ENCODE data around the gene HTR6.
A peak's percentile ranks its signal among the peaks of the same experiment; 100 is the strongest.

Gene HTR6

GRCh38 chr1:19658186-19658585, 6.5 kb upstream of the HTR6 start:
- no peak overlapping the region for H2AFZ ChIP-seq (ENCODE audit: low read depth, low read length)
- no peak overlapping the region for H4K91ac ChIP-seq (ENCODE audit: low read length)
- H2BK12ac ChIP-seq (ENCODE audit: low read length in 2 of 2) = no peak overlapping the region
- no peak overlapping the region for H3K9ac ChIP-seq (ENCODE audit: low read length)
- no peak overlapping the region for H3K14ac ChIP-seq (ENCODE audit: low read length in 2 of 2)
- no peak overlapping the region for H2AK5ac ChIP-seq (ENCODE audit: low read length, severe bottlenecking)
- peak overlapping the region in 1 of 2 experiments; percentile 25 for H3K4me3 ChIP-seq (ENCODE audit: insufficient read depth in 1 of 2, low read depth in 1 of 2, low read length in 2 of 2)
- H3K9me3 ChIP-seq (ENCODE audit: control insufficient read depth, low read length) = no peaks in the 10 kb centered on the region
- H3K4ac ChIP-seq (ENCODE audit: low read depth in 1 of 2, low read length in 2 of 2) = no peak overlapping the region
- H2BK5ac ChIP-seq (ENCODE audit: low read depth, low read length, poor library complexity, severe bottlenecking) = no peak overlapping the region
- H3K4me1 ChIP-seq (ENCODE audit: control insufficient read depth, insufficient read depth, low read depth, low read length) = peaks cover 15% of the 10 kb centered on the region
- 94% methylated on average over 13 of the region's 13 CpGs for WGBS
- H3K23ac ChIP-seq (ENCODE audit: low read length in 2 of 2) = no peak overlapping the region
- no peak overlapping the region for H3K4me2 ChIP-seq (ENCODE audit: low read length, poor library complexity, severe bottlenecking)
- no peak overlapping the region for H3K18ac ChIP-seq (ENCODE audit: low read depth in 1 of 2, low read length in 2 of 2)
- no peak overlapping the region for H4K8ac ChIP-seq (ENCODE audit: low read length)
- no peak overlapping the region for H2BK15ac ChIP-seq (ENCODE audit: low read depth, poor library complexity, severe bottlenecking)
- peaks cover 4 to 10% of the 10 kb centered on the region in 2 experiments for H3K27me3 ChIP-seq (ENCODE audit: control insufficient read depth in 1 of 2, insufficient read depth in 1 of 2, low read length in 2 of 2)
- H3K36me3 ChIP-seq (ENCODE audit: control insufficient read depth in 1 of 2, insufficient read depth in 2 of 2, low read depth in 1 of 2, low read length in 2 of 2) = peaks cover 44 to 50% of the 10 kb centered on the region in 2 experiments
- peaks cover 33% of the 10 kb centered on the region for H3K79me1 ChIP-seq (replicated peaks; ENCODE audit: low read length, poor library complexity, severe bottlenecking)
- no peak for DNase-seq
- no peak overlapping the region for H3K27ac ChIP-seq (ENCODE audit: low read length, poor library complexity, severe bottlenecking)
- H2BK120ac ChIP-seq (ENCODE audit: low read depth, low read length) = no peak overlapping the region

DNA sequence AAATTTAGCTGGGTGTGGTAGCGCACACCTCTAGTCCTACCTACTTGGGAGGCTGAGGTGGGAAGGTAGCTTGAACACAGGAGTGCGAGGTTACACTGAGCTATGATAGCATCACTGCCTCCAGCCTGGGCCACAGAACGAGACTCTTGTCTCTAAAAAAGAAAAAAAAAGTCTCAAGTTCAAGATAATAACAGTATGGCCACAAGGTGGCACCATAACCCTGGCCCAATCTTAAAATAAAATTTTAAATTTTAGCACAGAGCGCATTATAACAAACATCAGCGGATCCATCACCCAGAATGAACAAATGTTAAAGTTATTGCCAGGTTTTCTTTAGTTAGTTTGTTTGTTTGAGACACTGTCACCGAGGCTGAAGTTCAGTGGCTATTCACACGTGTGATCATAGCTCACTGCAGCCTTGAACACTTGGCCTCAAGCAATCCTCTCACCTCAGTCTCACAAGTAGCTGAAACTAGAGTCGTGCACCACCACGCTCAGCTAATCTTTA, 2.9 kb upstream of the HTR6 start:
- Histone ChIP-seq H3K27me3 (ENCODE audit: control insufficient read depth in 1 of 2, insufficient read depth in 1 of 2, low read length in 2 of 2) (peaks cover 37 to 38% of the 10 kb centered on the region in 2 experiments), H2BK120ac (ENCODE audit: low read depth, low read length) (no peak overlapping the region), H3K9ac (ENCODE audit: low read length) (no peak overlapping the region), H2BK12ac (ENCODE audit: low read length in 2 of 2) (no peak overlapping the region), H2BK5ac (ENCODE audit: low read depth, low read length, poor library complexity, severe bottlenecking) (no peak overlapping the region), H4K91ac (ENCODE audit: low read length) (no peak overlapping the region), H3K36me3 (ENCODE audit: control insufficient read depth in 1 of 2, insufficient read depth in 2 of 2, low read depth in 1 of 2, low read length in 2 of 2) (peaks cover 24 to 27% of the 10 kb centered on the region in 2 experiments), H3K4me2 (ENCODE audit: low read length, poor library complexity, severe bottlenecking) (no peak overlapping the region), H3K4me3 (ENCODE audit: insufficient read depth in 1 of 2, low read depth in 1 of 2, low read length in 2 of 2) (no peak overlapping the region), H3K79me1 (replicated peaks; ENCODE audit: low read length, poor library complexity, severe bottlenecking) (peaks cover 12% of the 10 kb centered on the region), H3K18ac (ENCODE audit: low read depth in 1 of 2, low read length in 2 of 2) (no peak overlapping the region), H3K23ac (ENCODE audit: low read length in 2 of 2) (no peak overlapping the region), H2AK5ac (ENCODE audit: low read length, severe bottlenecking) (no peak overlapping the region), H3K14ac (ENCODE audit: low read length in 2 of 2) (no peak overlapping the region), H3K27ac (ENCODE audit: low read length, poor library complexity, severe bottlenecking) (no peak overlapping the region), H4K8ac (ENCODE audit: low read length) (no peak overlapping the region), H3K9me3 (ENCODE audit: control insufficient read depth, low read length) (no peaks in the 10 kb centered on the region), H2AFZ (ENCODE audit: low read depth, low read length) (no peak overlapping the region), H2BK15ac (ENCODE audit: low read depth, poor library complexity, severe bottlenecking) (no peak overlapping the region), H3K4me1 (ENCODE audit: control insufficient read depth, insufficient read depth, low read depth, low read length) (peaks cover 20% of the 10 kb centered on the region), H3K4ac (ENCODE audit: low read depth in 1 of 2, low read length in 2 of 2) (no peak overlapping the region)
- 0% methylated on average over 7 of the region's 9 CpGs for whole genome bisulfite sequencing
- peak; percentile 49 for DNase-seq

DNA sequence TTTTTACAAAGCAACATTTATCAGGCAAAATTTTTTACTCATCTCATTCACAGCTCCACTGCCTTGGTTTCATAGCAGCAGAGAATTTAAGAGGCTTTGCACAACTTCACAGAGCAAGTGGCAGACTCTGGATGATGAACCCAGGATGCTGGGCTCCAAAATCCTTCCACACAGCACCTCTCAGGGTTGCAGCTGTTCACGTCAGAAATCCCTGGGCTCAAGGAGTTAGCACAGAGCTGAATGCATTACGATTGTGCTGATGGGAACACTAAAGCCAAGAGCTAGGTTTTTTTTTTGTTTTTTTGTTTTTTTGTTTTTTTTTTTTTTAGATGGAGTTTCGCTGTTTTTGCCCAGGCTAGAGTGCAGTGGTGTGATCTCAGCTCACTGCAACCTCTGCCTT, 2.4 kb upstream of the HTR6 start:
- Histone ChIP-seq H3K9ac (ENCODE audit: low read length) (no peak overlapping the region), H3K4me3 (ENCODE audit: insufficient read depth in 1 of 2, low read depth in 1 of 2, low read length in 2 of 2) (no peak overlapping the region), H3K36me3 (ENCODE audit: control insufficient read depth in 1 of 2, insufficient read depth in 2 of 2, low read depth in 1 of 2, low read length in 2 of 2) (peaks cover 19 to 22% of the 10 kb centered on the region in 2 experiments), H2BK12ac (ENCODE audit: low read length in 2 of 2) (no peak overlapping the region), H3K4me2 (ENCODE audit: low read length, poor library complexity, severe bottlenecking) (no peak overlapping the region), H3K27ac (ENCODE audit: low read length, poor library complexity, severe bottlenecking) (no peak overlapping the region), H3K14ac (ENCODE audit: low read length in 2 of 2) (no peak overlapping the region), H3K18ac (ENCODE audit: low read depth in 1 of 2, low read length in 2 of 2) (no peak overlapping the region), H3K23ac (ENCODE audit: low read length in 2 of 2) (no peak overlapping the region), H3K4ac (ENCODE audit: low read depth in 1 of 2, low read length in 2 of 2) (no peak overlapping the region), H4K91ac (ENCODE audit: low read length) (no peak overlapping the region), H2BK5ac (ENCODE audit: low read depth, low read length, poor library complexity, severe bottlenecking) (no peak overlapping the region), H2AFZ (ENCODE audit: low read depth, low read length) (no peak overlapping the region), H2AK5ac (ENCODE audit: low read length, severe bottlenecking) (no peak overlapping the region), H2BK120ac (ENCODE audit: low read depth, low read length) (no peak overlapping the region), H3K4me1 (ENCODE audit: control insufficient read depth, insufficient read depth, low read depth, low read length) (peaks cover 20% of the 10 kb centered on the region), H3K79me1 (replicated peaks; ENCODE audit: low read length, poor library complexity, severe bottlenecking) (peaks cover 9% of the 10 kb centered on the region), H3K9me3 (ENCODE audit: control insufficient read depth, low read length) (no peaks in the 10 kb centered on the region), H4K8ac (ENCODE audit: low read length) (no peak overlapping the region), H2BK15ac (ENCODE audit: low read depth, poor library complexity, severe bottlenecking) (no peak overlapping the region), H3K27me3 (ENCODE audit: control insufficient read depth in 1 of 2, insufficient read depth in 1 of 2, low read length in 2 of 2) (peaks cover 41 to 42% of the 10 kb centered on the region in 2 experiments)
- 62% methylated on average over 3 of the region's 3 CpGs for WGBS
- DNase-seq = no peak

- no peak overlapping the region for H2BK12ac ChIP-seq (ENCODE audit: low read length in 2 of 2)
- 3% methylated on average over 23 of the region's 23 CpGs for WGBS
- peaks cover 0 to 3% of the 10 kb centered on the region in 2 experiments for H3K36me3 ChIP-seq (ENCODE audit: control insufficient read depth in 1 of 2, insufficient read depth in 2 of 2, low read depth in 1 of 2, low read length in 2 of 2)
- peaks cover 69 to 71% of the 10 kb centered on the region in 2 experiments for H3K27me3 ChIP-seq (ENCODE audit: control insufficient read depth in 1 of 2, insufficient read depth in 1 of 2, low read length in 2 of 2)
- peaks cover 18% of the 10 kb centered on the region for H3K4me1 ChIP-seq (ENCODE audit: control insufficient read depth, insufficient read depth, low read depth, low read length)
- H2BK120ac ChIP-seq (ENCODE audit: low read depth, low read length) = no peak overlapping the region
- no peak overlapping the region for H3K27ac ChIP-seq (ENCODE audit: low read length, poor library complexity, severe bottlenecking)
- H3K9me3 ChIP-seq (ENCODE audit: control insufficient read depth, low read length) = no peaks in the 10 kb centered on the region
- H4K91ac ChIP-seq (ENCODE audit: low read length) = no peak overlapping the region
- no peak overlapping the region for H2AK5ac ChIP-seq (ENCODE audit: low read length, severe bottlenecking)
- no peak overlapping the region for H3K9ac ChIP-seq (ENCODE audit: low read length)
- no peaks in the 10 kb centered on the region for H3K79me1 ChIP-seq (replicated peaks; ENCODE audit: low read length, poor library complexity, severe bottlenecking)
- no peak overlapping the region for H2BK5ac ChIP-seq (ENCODE audit: low read depth, low read length, poor library complexity, severe bottlenecking)
- DNase-seq = no peak
- no peak overlapping the region for H2BK15ac ChIP-seq (ENCODE audit: low read depth, poor library complexity, severe bottlenecking)
- no peak overlapping the region for H3K18ac ChIP-seq (ENCODE audit: low read depth in 1 of 2, low read length in 2 of 2)
- no peak overlapping the region for H4K8ac ChIP-seq (ENCODE audit: low read length)
- peak overlapping the region in 1 of 2 experiments; percentile 31 for H3K23ac ChIP-seq (ENCODE audit: low read length in 2 of 2)
- H3K4me2 ChIP-seq (ENCODE audit: low read length, poor library complexity, severe bottlenecking) = peak overlapping the region; percentile 73
- no peak overlapping the region for H2AFZ ChIP-seq (ENCODE audit: low read depth, low read length)
- peak overlapping the region in 1 of 2 experiments; percentile 9 for H3K4me3 ChIP-seq (ENCODE audit: insufficient read depth in 1 of 2, low read depth in 1 of 2, low read length in 2 of 2)
- no peak overlapping the region for H3K4ac ChIP-seq (ENCODE audit: low read depth in 1 of 2, low read length in 2 of 2)
- H3K14ac ChIP-seq (ENCODE audit: low read length in 2 of 2) = no peak overlapping the region
Measured at GRCh38 chr1:19665186-19665495, 466 bp downstream of the HTR6 start.

All from mesenchymal stem cell (in vitro differentiated cells and primary cell).